C4-2B (cell line): ENCODE data around the gene APOE.
"Not testable (repeated sequence)": the region's sequence is repeated elsewhere in the genome, so short reads cannot be mapped to it uniquely, and the experiment has no call there.

Experiments
- CTCF ChIP-seq: fragments of 450-650 bp; conservative IDR thresholded peaks from 2 replicates; pipeline ENCODE4 v1.5.1; 2017; ENCODE audit warnings: mild to moderate bottlenecking
- ZFX ChIP-seq: fragments of 450-650 bp; IDR thresholded peaks from 2 replicates; pipeline ENCODE4 v1.6.1; 2017

GRCh38 chr19:44913512-44914432 is 8.2 kb downstream of the APOE start:
- not testable (repeated sequence) for TF ChIP-seq CTCF, ZFX
